Measurements from ENCODE around the gene FAT1. TPM values are rescaled to one million over a fixed set of nuclear protein-coding genes. Genes with fewer than 3 reads are reported as not detected.

FAT1 gene
- total and polyA plus RNA-seq, 2 donors (not counting 3 experiments of a cell fraction or from before 2014, with no cell fraction given) = 9.2 to 9.8 TPM

GRCh38 chr4:186717556-186717955, 6.1 kb downstream of the FAT1 start:
- Histone ChIP-seq H3K4me1 (ENCODE audit: control insufficient read depth, extremely low read depth, insufficient read depth, low read length) (no peaks in the 10 kb centered on the region), H4K20me1 (replicated peaks; ENCODE audit: control insufficient read depth, extremely low read depth, insufficient read depth, low read length) (no peaks in the 10 kb centered on the region), H3K36me3 (ENCODE audit: control insufficient read depth in 2 of 2, extremely low read depth in 1 of 2, insufficient read depth in 2 of 2, low read length in 2 of 2) (no peaks in the 10 kb centered on the region), H3K9me1 (replicated peaks; ENCODE audit: control insufficient read depth, extremely low read depth, insufficient read depth, low read length) (no peaks in the 10 kb centered on the region), H3K79me2 (ENCODE audit: control insufficient read depth, insufficient read depth, low read length) (no peaks in the 10 kb centered on the region), H3K9me3 (replicated peaks; ENCODE audit: control insufficient read depth, insufficient read depth, low read length) (no peaks in the 10 kb centered on the region), H3K27ac (ENCODE audit: insufficient read depth, low read depth, low read length) (no peak overlapping the region), H3K4me2 (ENCODE audit: insufficient read depth, low read length) (no peak overlapping the region), H3K27me3 (ENCODE audit: control insufficient read depth in 2 of 2, insufficient read depth in 2 of 2, low read length in 2 of 2) (peaks cover 5 to 10% of the 10 kb centered on the region in 2 experiments), H2AFZ (ENCODE audit: low read depth, low read length) (no peak overlapping the region), H3K9ac (replicated peaks; ENCODE audit: extremely low read depth, insufficient read depth, low read length) (no peak overlapping the region), H3K4me3 (replicated peaks in 1 of 3; ENCODE audit: insufficient read depth in 1 of 3, low read depth in 1 of 3, low read length in 3 of 3) (no peak overlapping the region)
- intact Hi-C loops (cut with micrococcal nuclease) = no loop called here
- BruUV-seq (replicated peaks) = no TSS peak
- ChIA-PET POLR2A (no interaction called here), CTCF (no interaction called here)
- no peak for TF ChIP-seq EZH2 (IDR thresholded peaks at IDR 0.05; ENCODE audit: borderline replicate concordance, low read depth, low read length, severe bottlenecking)
- no peak for DNase-seq (ENCODE audit: low read depth, low spot score)
- dilution Hi-C loops (cut with MboI; ENCODE audit: extremely low pct_ligation_motif_present, low sequenced_read_pairs) = no loop called here
- no peak for FAIRE-seq

DNA sequence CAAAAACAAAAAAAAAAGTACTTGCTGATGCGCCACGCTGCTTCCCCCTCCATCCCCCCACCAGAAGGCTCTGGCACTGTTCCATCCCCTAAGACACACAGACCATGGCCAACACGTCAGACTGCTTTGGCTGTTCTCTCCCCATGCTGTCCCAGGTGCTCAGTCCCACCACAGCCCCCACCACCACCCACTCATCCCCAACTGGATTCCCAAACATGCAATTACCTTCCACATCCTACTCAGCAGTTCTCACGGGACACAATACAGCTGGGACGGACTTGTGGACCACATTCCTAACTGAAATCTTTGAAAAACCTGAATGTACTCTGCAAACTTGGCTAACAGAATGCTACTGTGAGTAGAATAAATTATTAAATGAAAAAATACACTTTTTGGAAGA, 8.6 kb downstream of the FAT1 start:
- Histone ChIP-seq H3K27ac (ENCODE audit: insufficient read depth, low read depth, low read length) (no peak overlapping the region), H3K9me1 (replicated peaks; ENCODE audit: control insufficient read depth, extremely low read depth, insufficient read depth, low read length) (no peaks in the 10 kb centered on the region), H3K9me3 (replicated peaks; ENCODE audit: control insufficient read depth, insufficient read depth, low read length) (no peaks in the 10 kb centered on the region), H3K36me3 (ENCODE audit: control insufficient read depth in 2 of 2, extremely low read depth in 1 of 2, insufficient read depth in 2 of 2, low read length in 2 of 2) (no peaks in the 10 kb centered on the region), H4K20me1 (replicated peaks; ENCODE audit: control insufficient read depth, extremely low read depth, insufficient read depth, low read length) (no peaks in the 10 kb centered on the region), H3K27me3 (ENCODE audit: control insufficient read depth in 2 of 2, insufficient read depth in 2 of 2, low read length in 2 of 2) (no peaks in the 10 kb centered on the region), H3K4me1 (ENCODE audit: control insufficient read depth, extremely low read depth, insufficient read depth, low read length) (no peaks in the 10 kb centered on the region), H3K79me2 (ENCODE audit: control insufficient read depth, insufficient read depth, low read length) (no peaks in the 10 kb centered on the region), H2AFZ (ENCODE audit: low read depth, low read length) (no peak overlapping the region), H3K9ac (replicated peaks; ENCODE audit: extremely low read depth, insufficient read depth, low read length) (no peak overlapping the region), H3K4me3 (replicated peaks in 1 of 3; ENCODE audit: insufficient read depth in 1 of 3, low read depth in 1 of 3, low read length in 3 of 3) (no peak overlapping the region), H3K4me2 (ENCODE audit: insufficient read depth, low read length) (no peak overlapping the region)
- dilution Hi-C loops (cut with MboI; ENCODE audit: extremely low pct_ligation_motif_present, low sequenced_read_pairs) = no loop called here
- ChIA-PET CTCF (no interaction called here), POLR2A (interaction anchor here (0.7 kb wide), 1 partner anchor 176 kb away, joined by 5 read pairs; no protein-coding TSS in a partner anchor)
- FAIRE-seq (no peak), DNase-seq (ENCODE audit: low read depth, low spot score) (no peak)
- TF ChIP-seq POLR2A (IDR thresholded peaks at IDR 0.05; ENCODE audit: low read depth, low read length) = no peak
- TF ChIP-seq, protein P1, sequence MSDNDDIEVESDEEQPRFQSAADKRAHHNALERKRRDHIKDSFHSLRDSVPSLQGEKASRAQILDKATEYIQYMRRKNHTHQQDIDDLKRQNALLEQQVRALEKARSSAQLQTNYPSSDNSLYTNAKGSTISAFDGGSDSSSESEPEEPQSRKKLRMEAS (IDR thresholded peaks at IDR 0.05; ENCODE audit: insufficient read depth, insufficient read length) = no peak
- TF ChIP-seq EZH2 (IDR thresholded peaks at IDR 0.05; ENCODE audit: borderline replicate concordance, low read depth, low read length, severe bottlenecking) = no peak
- no peak for TF ChIP-seq GATA2 (IDR thresholded peaks at IDR 0.05; ENCODE audit: insufficient read depth, insufficient read length, low read depth, low read length)
- no peak for TF ChIP-seq FOS (IDR thresholded peaks at IDR 0.05; ENCODE audit: borderline replicate concordance, insufficient read depth, low read length)
- TF ChIP-seq, protein P2, sequence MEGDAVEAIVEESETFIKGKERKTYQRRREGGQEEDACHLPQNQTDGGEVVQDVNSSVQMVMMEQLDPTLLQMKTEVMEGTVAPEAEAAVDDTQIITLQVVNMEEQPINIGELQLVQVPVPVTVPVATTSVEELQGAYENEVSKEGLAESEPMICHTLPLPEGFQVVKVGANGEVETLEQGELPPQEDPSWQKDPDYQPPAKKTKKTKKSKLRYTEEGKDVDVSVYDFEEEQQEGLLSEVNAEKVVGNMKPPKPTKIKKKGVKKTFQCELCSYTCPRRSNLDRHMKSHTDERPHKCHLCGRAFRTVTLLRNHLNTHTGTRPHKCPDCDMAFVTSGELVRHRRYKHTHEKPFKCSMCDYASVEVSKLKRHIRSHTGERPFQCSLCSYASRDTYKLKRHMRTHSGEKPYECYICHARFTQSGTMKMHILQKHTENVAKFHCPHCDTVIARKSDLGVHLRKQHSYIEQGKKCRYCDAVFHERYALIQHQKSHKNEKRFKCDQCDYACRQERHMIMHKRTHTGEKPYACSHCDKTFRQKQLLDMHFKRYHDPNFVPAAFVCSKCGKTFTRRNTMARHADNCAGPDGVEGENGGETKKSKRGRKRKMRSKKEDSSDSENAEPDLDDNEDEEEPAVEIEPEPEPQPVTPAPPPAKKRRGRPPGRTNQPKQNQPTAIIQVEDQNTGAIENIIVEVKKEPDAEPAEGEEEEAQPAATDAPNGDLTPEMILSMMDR (IDR thresholded peaks at IDR 0.05; ENCODE audit: extremely low read depth in 1 of 2, insufficient read depth in 1 of 2, low read depth in 1 of 2, low read length in 2 of 2) = no peak
- no peak for TF ChIP-seq JUN (IDR thresholded peaks at IDR 0.05; ENCODE audit: borderline replicate concordance, insufficient read depth, insufficient read length, low read depth)
- no peak for TF ChIP-seq POLR2AphosphoS5 (IDR thresholded peaks at IDR 0.05; ENCODE audit: insufficient read depth, low read depth, low read length)
- no peak for TF ChIP-seq MYC (IDR thresholded peaks at IDR 0.05; ENCODE audit: low read depth, low read length)
- BruUV-seq (replicated peaks) = no TSS peak
- intact Hi-C loops (cut with micrococcal nuclease) = no loop called here
